DMS79 (cell line): ENCODE results near the gene SLC8A2.
"Not testable (repeated sequence)": the region's sequence is repeated elsewhere in the genome, so short reads cannot be mapped to it uniquely, and the experiment has no call there.

Source experiments
- DNase-seq: peaks from one replicate; lab custom pipeline; 2025; lab: John Stamatoyannopoulos, UW

The SLC8A2 gene

GRCh38 chr19:47487551-47488515, 16.1 kb upstream of the SLC8A2 start:
- DNase-seq = no peak

DNA sequence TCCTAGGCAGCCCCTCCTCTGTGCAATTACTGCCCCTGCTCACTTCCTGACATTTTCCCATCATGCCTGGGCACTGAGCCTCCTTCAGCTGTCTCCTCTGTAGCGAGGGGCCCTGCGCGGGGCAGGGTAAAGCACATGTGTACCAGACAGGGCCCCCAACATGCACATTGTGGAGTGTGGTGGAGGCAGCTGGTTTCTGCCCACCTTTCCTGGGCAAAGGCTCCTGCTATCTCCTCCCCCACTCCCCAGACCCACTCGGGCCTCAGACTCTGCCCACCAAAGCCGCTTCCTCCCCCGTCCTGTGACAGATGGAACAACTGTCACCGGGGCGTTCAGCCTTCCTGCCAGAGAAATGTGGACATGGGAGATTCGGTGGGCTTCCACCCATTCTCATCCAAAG, 15.2 kb upstream of the SLC8A2 start:
- no peak for DNase-seq

- not testable (repeated sequence) for DNase-seq
Measured at GRCh38 chr19:47486220-47486619, 14.5 kb upstream of the SLC8A2 start.

- DNase-seq = no peak
Measured at GRCh38 chr19:47485210-47485609, 13.5 kb upstream of the SLC8A2 start.

GRCh38 chr19:47483800-47484690, 12.4 kb upstream of the SLC8A2 start, which contains the start of gene KPTN:
Gene KPTN, minus strand, starts transcription at chr19:47484219. Its CDS starts 59 bp downstream, at chr19:47484160.
- DNase-seq = peak; percentile 84

DNA sequence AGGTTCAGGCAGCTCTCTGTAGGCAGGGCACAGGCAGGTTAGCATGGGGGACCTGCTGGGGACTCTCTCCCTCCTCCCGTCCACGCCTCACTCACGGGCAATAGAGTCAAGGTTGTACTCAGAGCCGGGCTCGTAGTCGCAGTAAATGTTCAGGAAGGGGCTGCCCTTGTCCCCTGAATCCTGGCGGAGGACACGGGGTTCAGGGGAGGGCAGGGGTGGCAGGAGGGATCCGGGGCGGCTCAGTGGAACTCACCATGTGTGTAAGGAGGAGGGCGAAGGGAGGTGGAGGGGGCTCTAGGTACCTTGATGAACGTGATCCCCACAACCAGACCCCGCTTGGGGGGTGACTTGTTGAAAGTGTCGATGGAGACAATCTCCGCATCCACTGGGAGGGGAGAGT, 11.5 kb upstream of the SLC8A2 start:
- no peak for DNase-seq

DNA sequence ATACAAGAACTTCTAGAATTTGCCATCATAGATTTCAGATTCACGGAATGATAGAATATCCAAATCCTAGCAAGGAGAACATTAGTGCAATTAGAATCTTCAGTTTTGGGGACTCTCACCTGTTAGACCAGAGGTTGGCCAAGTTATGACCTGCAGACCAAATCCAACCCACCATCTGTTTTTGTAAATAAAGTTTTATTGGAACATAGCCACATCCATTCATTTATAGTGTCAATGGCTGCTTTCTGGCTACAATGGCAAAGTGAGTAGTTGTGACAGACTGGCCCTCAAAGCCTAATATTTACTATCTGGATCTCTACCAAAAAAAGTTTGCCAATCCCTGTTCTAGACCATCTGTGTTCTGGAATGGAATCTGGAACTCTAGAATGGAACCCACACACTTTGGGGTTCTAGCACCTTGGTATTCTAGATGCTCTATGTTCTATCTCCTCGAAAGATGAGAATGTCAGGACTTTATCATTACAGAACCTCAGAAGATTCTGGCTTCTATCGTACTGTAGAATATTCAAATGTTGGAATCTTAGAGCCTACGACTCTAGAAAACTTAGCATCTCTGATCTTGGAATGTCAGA, 9.9 kb upstream of the SLC8A2 start:
- DNase-seq = no peak

- DNase-seq = no peak
Measured at GRCh38 chr19:47480658-47481057, 9.0 kb upstream of the SLC8A2 start.

DNA sequence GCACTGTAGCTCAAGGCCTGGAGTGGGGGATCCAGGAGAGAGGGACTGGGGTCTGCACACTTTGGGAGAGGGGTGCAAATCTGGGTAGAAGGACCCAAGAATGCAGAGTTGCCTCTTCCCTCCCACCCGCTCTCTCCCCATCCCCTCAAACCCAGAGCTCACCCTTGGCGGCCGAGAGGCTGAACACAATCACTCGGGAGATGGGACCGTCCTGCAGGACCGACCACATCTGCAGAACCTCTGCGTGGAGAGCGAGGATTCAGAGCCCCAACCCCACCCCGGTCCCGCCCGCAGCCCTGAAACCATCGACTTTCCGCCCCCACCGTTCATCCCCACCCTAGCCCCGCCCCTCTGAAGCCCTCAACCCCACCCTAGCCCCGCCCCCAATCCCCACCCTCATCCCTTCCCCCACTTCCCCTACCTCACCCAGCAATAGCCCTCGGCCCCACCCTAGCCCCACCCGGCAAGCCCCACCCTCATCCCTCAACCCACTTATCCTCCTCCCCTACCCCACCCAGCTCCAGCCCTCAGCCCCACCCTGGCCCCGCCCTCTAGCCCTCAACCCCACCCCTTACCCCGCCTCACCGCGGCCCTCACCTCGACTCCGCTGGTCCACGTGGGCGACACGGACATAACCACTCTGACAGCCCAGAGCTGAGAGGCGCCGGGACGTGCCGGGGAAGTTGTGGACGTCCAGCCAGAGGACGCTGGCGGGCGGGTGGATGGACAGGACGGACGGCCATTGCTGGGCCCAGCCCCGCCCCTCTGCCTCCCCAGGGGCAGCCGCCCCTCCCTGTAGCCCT, 8.2 kb upstream of the SLC8A2 start:
- DNase-seq = no peak

- DNase-seq = no peak
Measured at GRCh38 chr19:47476438-47476972, 4.8 kb upstream of the SLC8A2 start.

DNA sequence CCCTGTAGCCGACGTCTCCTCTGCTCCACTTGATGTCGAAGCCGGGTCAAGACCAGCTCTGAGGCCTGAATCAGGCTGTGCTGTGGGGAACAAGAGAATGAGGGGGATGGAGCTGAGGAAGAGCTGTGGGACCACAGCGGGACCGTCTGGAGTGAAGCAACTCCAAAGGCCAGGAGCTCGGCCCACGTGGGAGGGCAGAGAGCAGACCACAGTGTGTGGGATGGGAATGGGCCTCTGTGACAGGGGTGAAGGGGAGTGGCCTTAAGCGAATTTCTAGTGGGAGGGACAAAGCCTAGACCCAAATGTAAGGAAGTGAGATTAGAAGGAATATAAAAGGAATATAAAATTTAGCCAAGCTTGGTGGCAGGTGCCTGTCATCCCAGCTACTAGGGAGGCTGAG, 3.8 kb upstream of the SLC8A2 start:
- no peak for DNase-seq

DNA sequence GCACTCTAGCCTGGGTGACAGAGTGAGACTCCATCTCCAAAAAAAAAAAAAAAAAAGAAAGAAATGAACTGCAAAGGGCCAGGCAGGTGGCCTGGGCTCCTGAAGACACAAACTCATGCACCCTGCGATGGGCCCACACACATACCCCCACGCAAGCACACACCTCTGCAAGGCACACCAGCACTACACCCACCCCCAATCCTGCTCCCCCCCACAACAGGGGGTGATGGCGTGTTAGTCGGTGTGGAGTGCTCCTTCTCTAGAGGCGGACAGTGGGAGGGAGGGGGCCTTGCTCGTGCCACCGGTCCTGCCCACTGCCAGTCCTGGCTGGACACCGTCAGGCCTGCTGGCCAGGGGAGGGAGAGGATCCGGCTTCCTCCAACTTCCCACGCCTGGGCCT, 1.6 kb upstream of the SLC8A2 start:
- DNase-seq = no peak

DNA sequence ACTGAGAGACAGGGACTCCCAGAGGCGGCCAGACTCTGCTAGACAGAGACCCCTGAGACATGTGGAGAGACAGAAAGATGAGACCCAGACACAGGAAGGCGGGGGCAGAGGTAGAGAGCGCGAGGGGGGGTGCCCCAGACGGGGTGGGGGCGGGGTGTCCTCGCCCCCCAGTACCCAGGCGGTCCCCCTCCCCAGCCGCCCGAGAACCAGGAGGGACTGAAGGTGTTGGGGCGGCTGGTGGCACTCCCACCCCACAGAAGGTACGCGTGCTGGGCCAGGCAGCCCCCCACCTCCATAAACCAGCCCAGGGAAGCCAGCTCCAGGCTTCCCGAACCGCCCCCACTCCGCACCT, 336 bp downstream of the SLC8A2 start:
- DNase-seq = no peak

- no peak for DNase-seq
Measured at GRCh38 chr19:47470447-47471195, 1.1 kb downstream of the SLC8A2 start.

DNA sequence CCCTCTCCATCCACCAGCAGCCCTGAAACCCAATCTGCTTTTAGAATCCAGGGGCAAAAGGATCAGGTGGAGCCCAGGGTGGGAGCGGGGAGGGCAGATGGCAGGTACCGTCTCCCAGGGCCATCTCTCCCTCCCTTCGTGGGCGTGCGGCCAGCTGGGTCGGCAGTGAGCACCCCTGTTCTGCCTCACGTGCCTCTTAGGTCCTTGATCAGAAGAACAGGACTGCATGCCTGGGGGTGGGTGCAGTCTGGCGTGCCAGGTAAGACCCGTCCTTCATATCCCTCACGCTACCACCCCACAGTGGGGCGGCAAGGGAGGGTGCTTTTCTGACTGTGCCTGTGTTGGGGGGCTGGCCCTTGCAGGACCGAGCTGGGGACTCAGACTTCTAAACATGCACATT, 2.0 kb downstream of the SLC8A2 start:
- DNase-seq = peak; percentile 12

DNA sequence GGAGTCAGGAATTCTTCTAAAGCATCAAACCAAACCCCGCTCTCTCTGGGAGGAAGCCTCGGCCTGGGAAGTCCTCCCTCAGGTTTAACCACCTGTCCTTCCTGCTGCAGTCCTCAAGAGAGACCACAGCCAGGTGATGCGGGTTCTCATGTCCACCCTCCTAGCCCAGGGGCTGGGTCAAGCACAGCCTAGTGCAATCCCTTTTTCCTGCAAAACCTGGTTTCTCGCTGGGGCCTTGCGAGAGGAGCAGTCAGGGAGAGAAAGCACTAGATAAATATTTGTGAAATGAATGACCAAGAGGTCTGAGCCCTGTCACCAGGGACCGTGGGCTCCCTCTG, 2.4 kb downstream of the SLC8A2 start:
- no peak for DNase-seq

- no peak for DNase-seq
Measured at GRCh38 chr19:47467914-47468313, 3.8 kb downstream of the SLC8A2 start.

DNA sequence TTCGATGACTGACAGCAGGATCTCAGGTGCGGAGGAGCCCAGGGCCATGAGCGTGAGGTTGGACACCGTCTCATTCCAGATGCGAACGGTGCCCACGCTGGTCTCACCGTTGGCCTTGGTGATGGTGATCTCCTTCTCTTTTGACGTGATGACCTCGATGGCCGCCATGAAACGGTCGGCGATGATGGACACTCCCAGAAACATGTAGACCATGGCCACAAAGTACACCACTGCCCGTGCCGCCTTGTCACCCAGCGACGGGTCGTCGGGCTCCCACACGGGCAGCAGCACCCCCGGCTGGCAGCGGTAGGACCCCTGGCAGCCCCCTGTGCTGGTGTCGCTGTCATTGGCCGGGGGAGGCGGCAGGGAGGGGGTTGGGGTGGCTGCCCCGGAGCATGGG, 5.7 kb downstream of the SLC8A2 start:
- DNase-seq = no peak

DNA sequence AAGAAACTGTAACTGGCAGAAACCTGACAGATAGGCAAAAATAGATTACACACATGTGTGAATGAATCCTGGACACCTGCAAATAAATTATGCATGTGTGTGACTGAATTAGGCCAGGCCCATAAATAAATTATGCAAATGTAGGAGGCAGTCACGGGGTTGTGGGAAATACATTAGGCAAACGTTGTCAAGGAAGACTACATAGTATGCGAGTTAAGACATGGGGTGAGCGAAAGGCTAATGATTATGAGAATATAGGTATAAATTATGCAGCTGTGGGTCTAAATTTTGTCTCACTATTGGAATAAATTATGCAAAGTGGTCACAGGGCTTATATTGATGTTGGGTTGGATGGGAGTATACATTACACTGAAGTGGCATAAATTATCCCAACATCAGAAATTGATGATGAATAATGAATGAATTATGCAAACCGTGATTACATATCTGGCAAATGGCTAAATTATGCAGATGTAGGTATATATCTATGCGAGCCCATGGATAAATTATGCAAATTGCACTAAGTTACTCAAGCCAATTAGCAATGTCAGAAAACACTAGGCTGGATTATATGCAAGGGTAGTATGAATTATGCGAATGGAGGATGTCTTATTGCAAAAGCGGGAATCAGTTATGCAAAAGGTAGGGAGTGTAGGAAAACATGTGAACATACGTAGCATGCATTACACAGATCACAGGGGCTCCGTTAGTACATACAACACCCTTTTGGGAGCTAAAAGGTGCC, 6.8 kb downstream of the SLC8A2 start:
- no peak for DNase-seq

GRCh38 chr19:47461876-47462275, 9.8 kb downstream of the SLC8A2 start:
- no peak for DNase-seq
